Vagina (tissue), 2 donors: Measurements from ENCODE around the gene TVP23A.

ENCODE experiments used
- POLR2A ChIP-seq, 2 donors: fragments of 450-650 bp; IDR thresholded peaks; one replicate each; pipeline ENCODE4 v1.6.1; 2017; ENCODE audit warnings: antibody characterized with exemption in 2 of 2, mild to moderate bottlenecking in 2 of 2, moderate library complexity in 2 of 2
- POLR2AphosphoS5 ChIP-seq, 2 donors: sonication (generic); formaldehyde crosslinking; IDR thresholded peaks; one replicate each; pipeline ENCODE4 v1.9.0; 2017; ENCODE audit warnings: antibody characterized with exemption in 2 of 2, mild to moderate bottlenecking in 2 of 2, low read depth in 1 of 2; ENCODE audit not compliant: insufficient read depth in 1 of 2

GRCh38 chr16:10817514-10817913 is 1.1 kb downstream of the TVP23A start:
- TF ChIP-seq POLR2AphosphoS5 (IDR thresholded peaks at IDR 0.05; ENCODE audit: insufficient read depth in 1 of 2, low read depth in 1 of 2) (no peak), POLR2A (IDR thresholded peaks at IDR 0.05) (no peak)
